NCI-H2107 treated with DMSO at 0.1 percent for 48 hours (cell line): ENCODE measurements around the gene KIR2DL3.

Source experiments
- DNase-seq: peaks from one replicate; lab custom pipeline; 2025; ENCODE audit not compliant: unreplicated experiment; lab: John Stamatoyannopoulos, UW

The KIR2DL3 gene

GRCh38 chr19:54790711-54791110 lies 52.4 kb downstream of the KIR2DL3 start:
- no peak for DNase-seq

- DNase-seq = no peak
Measured at GRCh38 chr19:54791476-54791875, 53.2 kb downstream of the KIR2DL3 start.

- no peak for DNase-seq
Measured at GRCh38 chr19:54792814-54793213, 54.5 kb downstream of the KIR2DL3 start.

- DNase-seq = no peak
Measured at GRCh38 chr19:54795758-54796157, 57.4 kb downstream of the KIR2DL3 start.
